Brain microvascular endothelial cell (primary cell): ENCODE data around the gene SEPTIN14.
"Not testable (repeated sequence)": the region's sequence is repeated elsewhere in the genome, so short reads cannot be mapped to it uniquely, and the experiment has no call there.

Experiments used
- DNase-seq: peaks from one replicate; pipeline ENCODE4 v3.0.0-alpha.2; 2020
- H3K27ac ChIP-seq: fragments of 250-450 bp; sonication (Bioruptor Pico); 2 replicates; pipeline ENCODE4 v1.5.1; 2020; ENCODE audit warnings: mild to moderate bottlenecking, moderate library complexity
- H3K27me3 ChIP-seq: fragments of 250-450 bp; sonication (Bioruptor Pico); replicated peaks from 2 replicates; pipeline ENCODE4 v1.5.1; 2020; ENCODE audit warnings: mild to moderate bottlenecking
- H3K36me3 ChIP-seq: fragments of 250-450 bp; sonication (Bioruptor Pico); replicated peaks from 2 replicates; pipeline ENCODE4 v1.5.1; 2020; ENCODE audit warnings: mild to moderate bottlenecking
- H3K4me3 ChIP-seq: 2 replicates; pipeline ENCODE4 v1.5.1; 2011; ENCODE audit warnings: low read depth, mild to moderate bottlenecking, control low read depth, low read length, moderate library complexity
- in situ Hi-C: cut with HindIII; loops from 2 replicates; pipeline ENCODE4 v1.10.0; 2017; ENCODE audit warnings: low sequenced_read_pairs, low pct_ligation_motif_present
- TF ChIP-seq, protein P1 (sequence below): IDR thresholded peaks from 2 replicates; pipeline ENCODE4 v1.5.1; 2011; ENCODE audit warnings: low read depth, mild to moderate bottlenecking, moderate library complexity, low read length, control low read depth, inconsistent platforms; ENCODE audit errors: missing control alignments

Gene SEPTIN14

DNA sequence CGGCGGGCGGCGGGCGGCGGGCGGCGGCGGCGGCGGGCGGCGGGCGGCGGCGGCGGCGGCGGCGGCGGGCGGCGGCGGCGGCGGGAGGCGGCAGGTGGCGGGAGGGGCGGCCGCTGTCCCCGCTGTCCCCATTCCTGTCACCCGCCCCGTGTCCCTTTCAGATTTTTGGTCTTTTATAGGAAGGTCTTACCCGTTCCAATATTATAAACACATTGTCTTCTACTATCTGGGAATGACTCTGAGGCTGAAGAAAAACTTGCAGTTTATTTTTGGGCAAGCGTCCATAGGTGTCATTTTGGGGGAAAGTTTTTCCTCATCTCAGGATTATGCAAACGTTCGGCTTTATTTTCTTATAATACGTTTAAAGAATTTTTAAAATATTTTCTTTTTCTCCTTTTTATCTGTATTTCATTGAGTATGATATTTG lies 25.3 kb upstream of the SEPTIN14 start:
- H3K27me3 ChIP-seq: no peaks in the 10 kb centered on the region
- TF ChIP-seq, protein P1, sequence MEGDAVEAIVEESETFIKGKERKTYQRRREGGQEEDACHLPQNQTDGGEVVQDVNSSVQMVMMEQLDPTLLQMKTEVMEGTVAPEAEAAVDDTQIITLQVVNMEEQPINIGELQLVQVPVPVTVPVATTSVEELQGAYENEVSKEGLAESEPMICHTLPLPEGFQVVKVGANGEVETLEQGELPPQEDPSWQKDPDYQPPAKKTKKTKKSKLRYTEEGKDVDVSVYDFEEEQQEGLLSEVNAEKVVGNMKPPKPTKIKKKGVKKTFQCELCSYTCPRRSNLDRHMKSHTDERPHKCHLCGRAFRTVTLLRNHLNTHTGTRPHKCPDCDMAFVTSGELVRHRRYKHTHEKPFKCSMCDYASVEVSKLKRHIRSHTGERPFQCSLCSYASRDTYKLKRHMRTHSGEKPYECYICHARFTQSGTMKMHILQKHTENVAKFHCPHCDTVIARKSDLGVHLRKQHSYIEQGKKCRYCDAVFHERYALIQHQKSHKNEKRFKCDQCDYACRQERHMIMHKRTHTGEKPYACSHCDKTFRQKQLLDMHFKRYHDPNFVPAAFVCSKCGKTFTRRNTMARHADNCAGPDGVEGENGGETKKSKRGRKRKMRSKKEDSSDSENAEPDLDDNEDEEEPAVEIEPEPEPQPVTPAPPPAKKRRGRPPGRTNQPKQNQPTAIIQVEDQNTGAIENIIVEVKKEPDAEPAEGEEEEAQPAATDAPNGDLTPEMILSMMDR: no peak
- in situ Hi-C loops: no loop called here
- no peaks in the 10 kb centered on the region for H3K36me3 ChIP-seq
- DNase-seq: no peak
- H3K4me3 ChIP-seq: peak overlapping the region; percentile 65
- H3K27ac ChIP-seq: no peak overlapping the region

- TF ChIP-seq, protein P1: no peak
- Histone ChIP-seq H3K27me3 (no peaks in the 10 kb centered on the region), H3K36me3 (no peaks in the 10 kb centered on the region), H3K27ac (no peak overlapping the region), H3K4me3 (no peak overlapping the region)
- in situ Hi-C loops: no loop called here
- DNase-seq: no peak
These were observed 21.8 kb upstream of the SEPTIN14 start for GRCh38 chr7:55884321-55884720.

DNA sequence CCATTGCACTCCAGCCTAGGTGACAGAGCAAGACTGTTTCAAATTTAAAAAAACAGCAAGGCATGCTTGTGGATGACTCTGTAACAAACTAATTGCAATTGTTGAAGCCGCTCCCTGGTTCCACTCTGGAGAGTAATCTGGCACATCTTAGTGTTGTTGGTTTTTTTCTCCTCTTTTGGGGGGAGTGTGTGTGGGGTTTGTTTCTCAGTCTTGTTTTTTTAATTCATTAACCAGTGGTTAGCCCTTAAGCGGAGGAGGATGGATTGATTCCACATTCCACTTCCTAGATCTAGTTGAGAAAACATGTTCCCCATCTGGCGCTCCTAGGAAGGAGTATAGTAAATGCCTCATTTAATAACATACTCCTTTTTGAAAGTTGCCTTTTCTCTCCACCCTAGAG lies 16.1 kb upstream of the SEPTIN14 start:
- DNase-seq: no peak
- H3K36me3 ChIP-seq: no peaks in the 10 kb centered on the region

DNA sequence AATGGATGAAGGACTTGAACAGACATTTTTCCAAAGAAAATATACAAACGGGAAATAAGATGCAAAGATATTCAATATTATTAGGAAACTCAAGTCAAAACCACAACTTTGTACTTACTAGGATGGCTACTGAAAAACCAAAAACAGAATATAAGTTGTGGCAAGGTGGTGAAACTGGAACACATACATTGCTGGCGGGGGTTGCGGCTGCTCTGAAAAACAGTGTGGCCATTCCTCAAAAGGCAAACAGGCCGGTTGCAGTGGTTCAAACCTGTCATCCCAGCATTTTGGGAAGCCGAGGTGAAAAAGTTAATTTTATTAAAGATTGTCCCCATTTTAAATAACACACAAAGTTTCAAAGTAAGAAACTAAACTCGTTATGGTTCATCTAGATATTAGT lies 14.8 kb upstream of the SEPTIN14 start:
- in situ Hi-C loops: no loop called here
- Histone ChIP-seq H3K4me3 (no peak overlapping the region), H3K27me3 (no peaks in the 10 kb centered on the region), H3K27ac (no peak overlapping the region), H3K36me3 (no peaks in the 10 kb centered on the region)
- TF ChIP-seq, protein P1: no peak
- no peak for DNase-seq

More for the DNA sequence above, 16.1 kb upstream of the SEPTIN14 start:
- in situ Hi-C loops: no loop called here
- TF ChIP-seq, protein P1: no peak
- Histone ChIP-seq H3K27ac (no peak overlapping the region), H3K4me3 (no peak overlapping the region), H3K27me3 (no peaks in the 10 kb centered on the region)

- Histone ChIP-seq H3K36me3 (no peaks in the 10 kb centered on the region), H3K4me3 (no peak overlapping the region), H3K27ac (no peak overlapping the region), H3K27me3 (no peaks in the 10 kb centered on the region)
- in situ Hi-C loops: no loop called here
- TF ChIP-seq, protein P1: no peak
- no peak for DNase-seq
These were observed 11.2 kb upstream of the SEPTIN14 start for GRCh38 chr7:55873765-55874164.

GRCh38 chr7:55871932-55872485 lies 9.5 kb upstream of the SEPTIN14 start:
- no peaks in the 10 kb centered on the region for H3K27me3 ChIP-seq
- H3K36me3 ChIP-seq: no peaks in the 10 kb centered on the region
- DNase-seq: no peak
- in situ Hi-C loops: no loop called here
- H3K4me3 ChIP-seq: no peak overlapping the region
- TF ChIP-seq, protein P1: no peak
- H3K27ac ChIP-seq: no peak overlapping the region

DNA sequence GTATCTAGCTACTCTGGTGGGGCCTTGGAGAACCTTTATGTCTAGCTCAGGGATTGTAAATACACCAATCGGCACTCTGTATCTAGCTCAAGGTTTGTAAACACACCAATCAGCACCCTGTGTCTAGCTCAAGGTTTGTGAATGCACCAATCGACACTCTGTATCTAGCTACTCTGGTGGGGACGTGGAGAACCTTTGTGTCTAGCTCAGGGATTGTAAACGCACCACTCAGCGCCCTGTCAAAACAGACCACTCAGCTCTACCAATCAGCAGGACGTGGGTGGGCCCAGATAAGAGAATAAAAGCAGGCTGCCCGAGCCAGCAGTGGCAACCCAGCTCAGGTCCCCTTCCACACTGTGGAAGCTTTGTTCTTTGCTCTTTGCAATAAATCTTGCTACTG lies 6.4 kb upstream of the SEPTIN14 start:
- H3K27me3 ChIP-seq, H3K4me3 ChIP-seq, H3K27ac ChIP-seq, H3K36me3 ChIP-seq, in situ Hi-C loops, DNase-seq: not testable (repeated sequence)

DNA sequence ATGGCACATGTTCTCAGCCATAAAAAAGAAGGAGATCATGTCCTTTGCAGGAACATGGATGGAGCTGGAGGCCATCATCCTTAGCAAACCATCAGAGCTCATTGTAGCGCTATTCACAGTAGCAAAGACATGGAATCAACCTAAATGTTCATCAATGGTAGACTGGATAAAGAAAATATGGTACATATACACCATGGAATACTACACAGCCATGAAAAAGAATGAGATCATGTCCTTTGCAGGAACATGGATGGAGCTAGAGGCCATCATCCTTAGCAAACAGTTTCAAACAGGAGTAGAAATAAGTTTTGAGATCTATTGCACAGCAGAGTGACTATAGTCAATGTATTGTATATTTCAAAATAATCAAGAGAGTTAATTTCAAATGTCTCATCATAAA lies 17.4 kb downstream of the SEPTIN14 start:
- H3K4me3 ChIP-seq, H3K36me3 ChIP-seq, in situ Hi-C loops, H3K27me3 ChIP-seq, H3K27ac ChIP-seq, DNase-seq: not testable (repeated sequence)
